Measurements from ENCODE around the gene WDR91.
"Not testable (repeated sequence)": the region's sequence is repeated elsewhere in the genome, so short reads cannot be mapped to it uniquely, and the experiment has no call there.

Gene WDR91

GRCh38 chr7:135234095-135234494 is 22.8 kb upstream of the WDR91 start:
- not testable (repeated sequence) for DNase-seq (ENCODE audit: low read depth, low spot score)

DNA sequence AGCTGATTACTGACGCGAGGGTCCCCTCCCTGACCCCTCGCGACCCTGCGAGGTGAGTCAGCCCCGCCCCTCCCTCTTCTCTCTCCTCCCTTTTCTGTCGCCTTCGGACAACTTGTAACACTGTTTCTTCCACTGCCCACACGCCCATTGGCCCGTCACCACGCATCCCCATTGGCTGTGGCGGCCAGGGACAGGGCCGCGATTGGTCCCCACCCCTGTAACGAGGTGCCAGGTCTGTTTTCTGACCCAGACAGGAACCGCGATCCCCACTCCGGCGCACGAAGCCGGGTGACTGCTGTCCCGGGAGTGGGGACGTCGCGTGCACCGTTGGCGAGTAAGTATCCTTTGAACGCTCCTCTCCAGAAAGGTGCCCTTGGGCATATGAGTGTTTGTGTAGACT is 22.2 kb upstream of the WDR91 start, which contains the start of gene STRA8:
STRA8 (plus strand) TSS at position 269 of the 400 bp plus-strand sequence. CDS start 6,687 bp downstream, outside the sequence.
- no peak for DNase-seq (ENCODE audit: low read depth, low spot score)

DNA sequence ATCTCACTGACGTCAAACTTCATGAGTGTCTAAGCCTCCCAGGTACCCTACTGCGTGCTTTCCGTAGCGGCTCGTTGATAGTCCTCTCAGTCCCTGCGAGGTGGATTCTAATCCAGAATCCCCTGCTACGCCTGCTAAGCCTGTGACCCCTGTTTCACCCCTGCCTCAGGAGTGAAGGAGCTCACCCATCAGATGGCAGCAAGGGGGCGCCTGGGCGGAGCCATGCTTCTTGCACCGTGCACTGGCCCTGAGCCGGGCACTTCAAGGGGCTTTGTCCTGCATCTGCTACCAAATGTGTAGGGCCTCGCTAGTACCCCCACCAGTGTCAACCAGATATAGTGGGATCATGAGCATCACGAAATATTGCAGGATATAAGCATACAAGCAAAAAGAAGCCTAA is 21.4 kb upstream of the WDR91 start:
- DNase-seq (ENCODE audit: low read depth, low spot score) = no peak

GRCh38 chr7:135232087-135232486 is 20.8 kb upstream of the WDR91 start:
- DNase-seq (ENCODE audit: low read depth, low spot score) = no peak

DNA sequence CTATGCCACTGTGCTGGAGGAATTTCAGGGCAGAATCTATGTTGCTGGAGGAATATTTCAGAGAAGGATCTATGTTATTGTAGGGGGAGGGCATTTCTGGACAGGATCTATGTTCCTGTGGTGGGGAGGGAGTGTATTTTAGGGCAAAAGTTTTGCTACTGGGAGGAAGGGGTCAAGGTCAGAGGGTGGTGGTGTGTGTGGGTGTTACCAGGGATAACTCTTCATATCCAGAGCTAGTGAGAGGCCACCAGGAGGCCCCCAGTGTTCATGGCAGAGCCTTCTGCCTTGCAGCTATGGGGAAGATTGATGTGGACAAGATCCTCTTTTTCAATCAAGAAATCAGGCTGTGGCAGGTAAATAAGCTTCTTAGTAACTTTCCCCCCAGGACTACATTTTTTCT is 20.4 kb upstream of the WDR91 start:
- no peak for DNase-seq (ENCODE audit: low read depth, low spot score)

DNA sequence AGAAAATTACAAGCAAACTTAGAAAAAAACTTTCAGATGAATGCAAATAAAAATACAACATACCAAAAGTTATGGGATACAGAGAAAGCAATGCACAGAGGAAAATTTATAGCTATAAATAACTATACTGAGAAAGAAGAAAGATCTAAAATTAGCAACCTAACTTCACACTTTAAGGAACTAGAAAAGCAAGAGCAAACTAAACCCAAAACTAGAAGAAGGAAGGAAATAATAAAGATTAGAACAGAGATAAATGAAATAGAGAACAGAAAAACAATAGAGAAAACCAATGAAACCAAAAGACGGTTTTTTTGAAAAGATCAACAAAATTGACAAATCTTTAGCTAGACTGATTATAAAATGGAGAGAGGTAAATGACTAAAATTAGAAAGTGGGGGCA is 12.7 kb upstream of the WDR91 start:
- no peak for DNase-seq (ENCODE audit: low read depth, low spot score)

- DNase-seq (ENCODE audit: low read depth, low spot score) = no peak
These were observed 6.6 kb upstream of the WDR91 start for GRCh38 chr7:135217645-135218509.

- no peak for DNase-seq (ENCODE audit: low read depth, low spot score)
These were observed 4.4 kb upstream of the WDR91 start for GRCh38 chr7:135215698-135216097.

DNA sequence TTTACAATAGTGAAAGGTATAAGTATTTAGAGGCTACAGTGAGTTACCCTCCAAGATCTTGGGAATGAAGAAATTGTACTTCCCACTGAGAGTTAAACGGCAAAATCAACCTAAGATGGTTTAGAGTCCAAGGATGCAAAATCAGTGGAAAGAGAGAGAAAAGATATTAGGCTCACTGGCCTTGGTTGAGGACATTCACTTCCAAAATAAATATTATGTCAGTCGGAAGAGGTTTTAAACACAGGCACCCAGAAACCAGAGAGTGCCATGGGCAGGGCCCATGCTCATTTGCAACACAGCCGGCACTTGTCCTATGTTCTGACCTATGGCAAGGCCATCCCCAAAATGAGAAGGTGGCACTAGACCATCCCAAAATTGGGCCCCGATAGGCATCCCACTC is 3.9 kb upstream of the WDR91 start:
- DNase-seq (ENCODE audit: low read depth, low spot score) = no peak

- no peak for DNase-seq (ENCODE audit: low read depth, low spot score)
These were observed 2.5 kb upstream of the WDR91 start for GRCh38 chr7:135213831-135214230.

GRCh38 chr7:135211946-135212685 is 790 bp upstream of the WDR91 start:
- DNase-seq (ENCODE audit: low read depth, low spot score) = not testable (repeated sequence)

DNA sequence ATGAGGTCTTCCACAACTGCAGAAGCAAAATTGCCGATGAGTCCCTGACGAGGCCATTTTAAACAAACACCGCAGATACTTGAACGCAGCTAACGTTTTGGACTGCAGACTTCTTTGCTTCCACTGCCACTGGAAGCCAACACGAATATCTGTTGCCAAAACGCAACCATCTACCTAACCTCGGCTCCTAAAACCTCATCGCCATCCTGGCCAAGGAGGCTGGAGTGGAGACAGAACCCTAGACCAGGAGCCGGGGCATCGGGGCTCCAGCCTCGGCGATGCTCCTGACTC is 493 bp downstream of the WDR91 start:
- no peak for DNase-seq (ENCODE audit: low read depth, low spot score)

GRCh38 chr7:135209225-135209834 is 2.0 kb downstream of the WDR91 start:
- no peak for DNase-seq (ENCODE audit: low read depth, low spot score)

DNA sequence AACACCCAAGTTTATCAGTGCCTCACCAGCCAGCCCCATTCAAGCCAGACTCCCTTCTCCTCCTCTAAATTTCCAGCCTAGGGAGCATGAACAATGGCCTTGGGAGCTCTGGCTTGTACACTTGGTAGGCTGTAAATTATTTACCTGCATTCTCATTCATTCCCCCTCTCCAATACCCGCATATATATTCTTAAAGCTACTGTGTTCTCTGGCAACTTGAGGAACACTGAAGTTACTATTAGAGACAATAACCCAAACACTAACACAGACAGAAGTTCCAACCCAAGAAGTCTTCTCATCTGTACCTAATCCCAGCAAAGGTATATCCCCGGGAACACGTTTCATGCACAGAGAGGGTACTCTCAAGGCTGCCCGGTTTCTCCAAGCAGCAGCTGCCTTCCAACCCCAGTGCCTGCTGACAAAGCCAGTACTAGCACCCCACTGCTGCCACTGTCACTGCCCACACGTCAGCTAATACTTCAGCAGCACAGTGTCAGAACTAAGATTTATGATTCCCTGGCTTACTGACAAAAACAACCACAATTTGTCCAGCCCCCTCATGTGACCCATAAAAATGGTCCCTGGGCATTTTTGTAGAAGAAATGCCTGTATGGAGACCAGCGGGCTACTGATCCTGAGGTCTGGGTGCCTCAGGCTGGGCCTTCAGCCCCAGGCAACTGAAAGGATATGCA is 3.1 kb downstream of the WDR91 start:
- no peak for DNase-seq (ENCODE audit: low read depth, low spot score)

DNA sequence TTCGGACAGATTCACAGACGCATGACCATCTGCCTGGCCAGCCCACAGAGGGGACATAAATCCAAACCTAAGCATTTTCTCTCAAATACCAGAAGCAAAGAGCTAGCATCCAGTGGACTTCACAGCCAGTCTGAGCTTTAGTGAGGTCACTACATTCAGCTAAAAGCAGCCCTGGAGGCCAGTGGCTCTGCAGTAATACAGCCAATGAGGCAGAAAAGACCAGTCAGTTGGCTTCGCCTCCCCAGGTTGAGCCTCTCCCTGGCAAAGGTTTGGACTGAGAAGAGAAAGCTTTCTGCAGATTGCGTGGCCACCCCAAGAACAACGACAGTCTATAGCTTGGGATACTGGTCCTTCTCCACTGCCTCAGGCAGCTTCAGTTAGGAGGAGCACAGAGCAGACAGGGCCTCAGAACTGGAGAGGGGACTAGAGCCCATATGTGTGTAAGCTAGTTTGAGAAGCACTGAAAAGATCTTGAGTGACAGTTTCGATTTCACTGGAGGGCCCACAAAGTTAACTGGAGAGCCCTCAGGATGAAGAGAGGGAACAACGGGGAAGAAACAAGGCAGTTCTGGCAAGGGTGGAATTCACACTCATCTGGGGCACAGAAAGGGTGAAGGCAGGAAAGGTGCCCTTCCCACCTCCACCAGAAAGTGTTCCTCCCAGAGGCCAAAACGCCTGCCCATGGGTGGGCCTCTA is 3.8 kb downstream of the WDR91 start:
- DNase-seq (ENCODE audit: low read depth, low spot score) = no peak

DNA sequence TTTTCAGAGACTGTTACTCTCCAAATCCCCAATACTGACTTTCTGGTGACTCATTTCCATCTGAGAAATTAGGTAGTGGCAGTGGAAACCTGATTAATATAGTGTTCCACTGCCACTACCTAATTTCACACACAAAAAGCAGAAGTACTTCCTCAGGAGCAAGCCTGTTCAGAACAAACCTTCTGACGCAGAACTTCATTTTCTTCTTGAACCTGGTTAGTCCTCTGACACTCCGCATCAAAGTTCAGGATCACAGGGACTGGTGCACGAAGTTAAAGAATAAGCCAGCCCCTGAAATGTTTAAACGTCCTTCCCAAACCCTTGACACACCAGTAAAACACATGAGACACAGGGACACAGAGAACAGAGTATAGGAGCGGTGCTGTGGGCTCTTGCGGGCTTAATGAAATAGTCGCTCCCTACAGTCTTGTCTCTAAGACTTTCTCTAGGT is 4.4 kb downstream of the WDR91 start:
- DNase-seq (ENCODE audit: low read depth, low spot score) = no peak

- DNase-seq (ENCODE audit: low read depth, low spot score) = no peak
These were observed 5.5 kb downstream of the WDR91 start for GRCh38 chr7:135205850-135206249.

- DNase-seq (ENCODE audit: low read depth, low spot score) = no peak
These were observed 6.5 kb downstream of the WDR91 start for GRCh38 chr7:135204876-135205275.

GRCh38 chr7:135204341-135204749 is 7.0 kb downstream of the WDR91 start:
- DNase-seq (ENCODE audit: low read depth, low spot score) = no peak

- DNase-seq (ENCODE audit: low read depth, low spot score) = no peak
These were observed 10.0 kb downstream of the WDR91 start for GRCh38 chr7:135201350-135201749.

DNA sequence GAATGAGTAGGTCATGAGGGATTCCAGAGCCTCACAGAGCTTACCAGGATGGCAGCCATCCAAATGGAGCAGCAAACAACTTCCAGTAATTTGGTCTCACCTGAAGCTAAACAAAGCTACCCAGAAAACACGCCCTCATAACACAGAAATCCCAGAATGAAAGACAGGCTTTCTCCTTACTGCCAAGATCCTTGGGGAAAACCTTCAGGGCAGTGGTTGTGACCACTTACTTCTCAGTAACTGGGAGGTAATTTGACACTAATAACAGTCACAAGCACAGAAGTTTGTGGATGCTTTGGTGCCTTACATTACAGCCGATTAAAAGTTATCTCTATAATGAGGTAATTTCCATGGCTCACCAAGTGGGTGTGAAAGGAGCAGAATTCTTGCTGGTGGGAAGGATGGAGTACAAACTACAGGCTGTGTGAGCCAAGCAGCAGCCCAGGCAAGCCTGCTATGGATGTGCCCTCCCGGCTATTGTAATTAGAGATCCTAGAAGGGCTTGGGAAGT is 10.4 kb downstream of the WDR91 start:
- no peak for DNase-seq (ENCODE audit: low read depth, low spot score)
